Body of pancreas (tissue), 4 donors: ENCODE data around the gene TMEM255B.

Experiments
- CTCF ChIP-seq, 7 experiments: fragments of 450-650 bp in 4 of 7; fragments of 200-600 bp in 3 of 7; sonication (generic) in 3 of 7; IDR thresholded peaks; one replicate each; pipeline ENCODE4 v1.5.1; 2016 to 2019; ENCODE audit warnings: antibody characterized with exemption in 7 of 7
- POLR2A ChIP-seq, 3 donors: fragments of 450-650 bp; IDR thresholded peaks; one replicate each; pipeline ENCODE4 v1.6.1; 2016; ENCODE audit warnings: antibody characterized with exemption in 3 of 3, mild to moderate bottlenecking in 2 of 3

- no peak for TF ChIP-seq CTCF (IDR thresholded peaks at IDR 0.05)
- TF ChIP-seq POLR2A (IDR thresholded peaks at IDR 0.05): no peak
These were observed 52.3 kb downstream of the TMEM255B start for GRCh38 chr13:113811081-113811928.
